HG03558 (cell line): ENCODE results near the gene DSC3.
"Not testable (repeated sequence)": the region's sequence is repeated elsewhere in the genome, so short reads cannot be mapped to it uniquely, and the experiment has no call there.

Experiments used
- ATAC-seq: cut with Tn5 transposase; IDR thresholded peaks from one replicate; pipeline ENCODE4 v1.9.1; 2021; ENCODE audit warnings: moderate number of reproducible peaks; ENCODE audit not compliant: unreplicated experiment; ENCODE audit errors: extremely low read depth

The DSC3 gene

DNA sequence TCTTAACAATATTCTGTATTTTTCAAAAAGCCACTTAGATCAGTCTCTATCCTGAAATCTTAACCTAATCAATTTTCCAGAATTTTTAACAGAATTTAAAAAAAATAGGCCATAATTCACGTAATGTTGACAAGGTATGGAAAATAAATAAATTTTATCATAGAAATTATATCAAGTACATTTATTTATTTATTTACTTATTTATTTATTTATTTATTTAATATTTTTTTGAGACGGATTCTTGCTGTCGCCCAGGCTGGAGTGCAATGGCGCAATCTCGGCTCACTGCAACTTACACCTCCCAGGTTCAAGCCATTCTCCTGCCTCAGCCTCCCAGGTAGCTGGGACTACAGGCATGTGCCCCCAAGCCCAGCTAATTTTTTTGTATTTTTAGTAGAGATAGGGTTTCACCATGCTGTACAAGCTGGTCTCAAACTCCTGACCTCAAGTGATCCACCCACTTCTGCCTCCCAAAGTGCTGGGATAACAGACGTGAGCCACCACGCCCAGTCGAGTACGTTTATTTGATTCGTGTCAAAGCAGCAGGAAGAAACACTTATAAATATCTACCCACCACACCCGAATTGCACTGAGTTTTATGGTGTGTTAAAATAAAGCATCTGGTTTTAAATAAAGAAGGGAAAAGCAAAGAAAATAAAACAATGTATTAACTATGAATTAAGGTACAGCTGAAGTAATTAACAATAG, 60.1 kb downstream of the DSC3 start:
- ATAC-seq: no peak

DNA sequence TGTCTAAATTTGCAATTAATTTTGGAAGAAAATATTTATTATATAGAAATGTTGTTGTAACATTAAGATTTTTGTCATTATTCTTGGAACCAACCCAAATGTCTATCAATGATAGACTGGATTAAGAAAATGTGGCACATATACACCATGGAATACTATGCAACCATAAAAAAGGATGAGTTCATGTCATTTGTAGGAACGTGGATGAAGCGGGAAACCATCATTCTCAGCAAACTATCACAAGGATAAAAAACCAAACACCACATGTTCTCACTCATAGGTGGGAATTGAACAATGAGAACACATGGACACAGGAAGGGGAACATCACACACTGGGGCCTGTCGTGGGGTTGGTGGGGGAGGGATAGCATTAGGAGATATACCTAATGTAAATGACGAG, 64.5 kb downstream of the DSC3 start:
- ATAC-seq: not testable (repeated sequence)

DNA sequence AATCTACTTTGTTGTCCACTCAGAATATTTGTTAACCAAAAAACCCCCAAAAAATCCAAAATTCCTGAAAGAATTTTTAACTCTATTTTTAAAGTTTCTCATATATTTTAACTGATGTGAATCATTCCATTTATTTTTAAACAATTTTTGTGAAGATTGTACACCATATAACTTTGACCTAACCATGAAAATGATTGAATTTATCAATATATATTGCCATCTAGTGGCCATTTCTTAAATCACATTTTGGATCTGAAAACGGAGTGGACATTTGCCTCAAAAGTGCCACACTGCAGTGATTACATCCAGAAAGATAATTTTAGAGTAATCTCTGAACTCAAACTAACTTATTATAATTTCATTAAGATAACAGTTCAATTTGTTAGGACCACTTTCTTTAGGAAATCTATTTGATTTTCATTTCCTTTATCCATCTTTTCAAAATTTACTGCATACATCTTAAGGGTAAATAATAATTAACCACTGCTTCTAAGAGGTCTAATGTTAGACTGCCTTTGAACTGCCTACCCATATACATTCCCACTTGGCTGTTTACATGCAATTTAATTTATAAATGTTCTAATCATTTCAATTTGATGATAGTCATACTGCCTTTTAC, 71.1 kb downstream of the DSC3 start:
- ATAC-seq: peak; percentile 72

GRCh38 chr18:30970196-30970816, 72.2 kb downstream of the DSC3 start:
- no peak for ATAC-seq

DNA sequence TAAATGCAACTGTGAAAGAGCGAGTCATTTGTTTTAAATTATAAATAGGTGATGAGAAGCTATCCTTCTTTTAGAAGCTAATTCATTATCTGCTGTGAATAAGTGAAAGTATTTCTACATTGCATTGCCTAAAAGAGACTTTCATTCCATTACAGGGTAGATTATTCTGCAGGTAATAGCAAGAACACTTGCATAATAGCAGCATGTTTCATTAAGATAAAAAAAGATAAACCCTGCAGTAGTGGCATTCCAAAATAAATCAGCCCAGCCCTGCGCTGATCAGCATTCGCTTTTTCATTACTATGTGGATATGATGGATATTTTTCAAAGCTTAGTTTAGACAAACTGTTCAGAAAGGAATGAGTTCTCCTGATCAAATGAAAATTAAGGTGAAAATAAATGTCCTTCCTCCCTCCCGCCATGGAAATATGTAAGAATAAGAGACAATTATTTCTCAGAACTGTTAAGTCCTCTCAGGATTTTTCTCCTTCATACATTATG, 72.8 kb downstream of the DSC3 start:
- ATAC-seq: no peak

- no peak for ATAC-seq
Measured at GRCh38 chr18:30967701-30968100, 74.8 kb downstream of the DSC3 start.

DNA sequence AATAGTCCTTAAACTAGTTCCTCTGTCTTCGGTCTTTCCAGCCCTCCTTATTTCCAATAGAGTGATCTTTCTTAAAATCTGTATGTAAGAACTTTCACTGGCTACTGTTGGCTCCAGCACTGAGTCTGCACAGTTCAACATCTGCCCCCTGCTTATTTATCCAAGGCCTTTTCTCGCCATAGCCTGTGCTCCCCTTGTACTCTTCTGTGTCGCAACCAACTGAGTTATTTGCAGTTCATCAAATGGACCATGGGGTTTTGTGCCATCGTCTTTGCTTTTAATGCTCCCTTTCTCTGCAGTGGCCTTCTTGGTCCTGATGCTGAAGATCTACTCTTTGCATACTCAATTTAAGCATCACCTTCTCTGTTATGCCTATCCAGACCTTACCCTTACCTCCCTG, 77.3 kb downstream of the DSC3 start:
- no peak for ATAC-seq

GRCh38 chr18:30960661-30961060, 81.9 kb downstream of the DSC3 start:
- ATAC-seq: no peak

GRCh38 chr18:30957066-30957465, 85.5 kb downstream of the DSC3 start:
- no peak for ATAC-seq

- no peak for ATAC-seq
Measured at GRCh38 chr18:30954262-30954661, 88.3 kb downstream of the DSC3 start.

GRCh38 chr18:30945761-30946160, 96.8 kb downstream of the DSC3 start:
- no peak for ATAC-seq

- ATAC-seq: no peak
Measured at GRCh38 chr18:30944773-30945417, 97.6 kb downstream of the DSC3 start.

DNA sequence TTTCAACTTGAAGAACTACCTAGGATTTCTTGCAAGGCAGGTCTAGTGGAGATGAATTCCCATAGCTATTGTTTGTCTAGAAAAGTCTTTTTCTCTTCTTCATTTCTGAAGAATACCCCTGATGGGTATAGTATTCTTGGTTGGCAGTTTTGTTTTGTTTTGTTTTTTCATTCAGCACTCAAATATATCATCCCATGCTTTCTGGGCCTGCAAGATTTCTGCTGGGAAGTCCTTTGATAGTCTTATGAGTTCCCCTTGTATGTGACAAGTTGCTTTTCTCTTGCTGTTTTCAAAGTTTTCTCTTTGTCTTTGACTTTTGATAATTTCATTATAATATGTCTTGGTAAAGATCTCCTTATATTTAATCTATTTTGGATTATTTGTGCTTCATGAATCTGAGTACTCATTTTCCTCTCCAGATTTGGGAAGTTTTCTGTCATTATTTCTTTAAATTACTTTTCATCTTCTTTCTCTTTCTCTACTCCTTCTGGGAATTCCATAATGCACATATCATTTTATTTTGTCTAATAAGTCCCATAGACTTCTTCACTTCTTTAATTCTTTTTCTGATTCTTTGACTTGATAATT, 101.5 kb downstream of the DSC3 start:
- no peak for ATAC-seq
